GM12873 (cell line): Measurements from ENCODE around the gene TOPBP1.

Experiments
- TF ChIP-seq, protein P1 (sequence below): IDR thresholded peaks from 2 replicates; pipeline ENCODE4 v1.5.1; 2012; ENCODE audit warnings: low read depth, mild to moderate bottlenecking, moderate library complexity, low read length, control low read depth; ENCODE audit not compliant: insufficient read depth; ENCODE audit errors: missing control alignments

The TOPBP1 gene

DNA sequence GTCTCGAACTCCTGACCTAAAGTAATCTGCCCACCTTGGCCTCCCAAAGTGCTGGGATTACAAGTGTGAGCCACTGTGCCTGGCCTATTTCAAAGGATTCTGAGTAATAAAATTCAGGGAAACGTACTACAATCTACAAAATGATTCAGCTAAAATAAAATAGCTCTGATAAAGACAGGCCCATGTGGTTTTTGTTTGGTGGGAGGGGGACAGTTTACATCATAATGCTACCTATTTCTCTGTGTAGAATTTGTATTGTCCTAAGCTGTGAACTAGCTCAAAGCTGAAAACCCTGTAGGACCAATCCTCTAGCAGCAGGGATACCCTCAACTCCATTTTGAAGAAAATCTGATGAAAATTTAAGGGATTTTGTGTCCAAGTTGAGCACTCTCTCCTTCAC lies 62.5 kb downstream of the TOPBP1 start:
- TF ChIP-seq, protein P1, sequence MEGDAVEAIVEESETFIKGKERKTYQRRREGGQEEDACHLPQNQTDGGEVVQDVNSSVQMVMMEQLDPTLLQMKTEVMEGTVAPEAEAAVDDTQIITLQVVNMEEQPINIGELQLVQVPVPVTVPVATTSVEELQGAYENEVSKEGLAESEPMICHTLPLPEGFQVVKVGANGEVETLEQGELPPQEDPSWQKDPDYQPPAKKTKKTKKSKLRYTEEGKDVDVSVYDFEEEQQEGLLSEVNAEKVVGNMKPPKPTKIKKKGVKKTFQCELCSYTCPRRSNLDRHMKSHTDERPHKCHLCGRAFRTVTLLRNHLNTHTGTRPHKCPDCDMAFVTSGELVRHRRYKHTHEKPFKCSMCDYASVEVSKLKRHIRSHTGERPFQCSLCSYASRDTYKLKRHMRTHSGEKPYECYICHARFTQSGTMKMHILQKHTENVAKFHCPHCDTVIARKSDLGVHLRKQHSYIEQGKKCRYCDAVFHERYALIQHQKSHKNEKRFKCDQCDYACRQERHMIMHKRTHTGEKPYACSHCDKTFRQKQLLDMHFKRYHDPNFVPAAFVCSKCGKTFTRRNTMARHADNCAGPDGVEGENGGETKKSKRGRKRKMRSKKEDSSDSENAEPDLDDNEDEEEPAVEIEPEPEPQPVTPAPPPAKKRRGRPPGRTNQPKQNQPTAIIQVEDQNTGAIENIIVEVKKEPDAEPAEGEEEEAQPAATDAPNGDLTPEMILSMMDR: no peak

DNA sequence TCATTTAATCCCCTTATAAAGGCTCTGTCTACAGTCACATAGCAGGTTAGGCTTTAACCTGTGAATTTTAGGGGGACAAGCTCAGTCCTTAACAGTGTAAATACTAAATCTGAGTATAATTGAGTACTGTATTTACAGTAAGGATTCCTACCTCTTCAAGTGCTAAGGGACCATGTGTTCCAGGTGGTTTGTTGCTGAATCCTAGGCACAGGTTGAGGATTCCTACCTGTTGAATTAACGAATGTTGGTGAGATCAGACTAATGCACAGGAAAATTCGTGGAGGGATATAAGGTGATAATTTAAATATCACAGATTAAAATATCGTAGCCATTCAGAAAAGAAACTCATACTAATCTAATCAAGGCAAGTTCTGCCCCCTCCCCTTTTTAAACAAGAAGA lies 63.3 kb downstream of the TOPBP1 start:
- TF ChIP-seq, protein P1: no peak

DNA sequence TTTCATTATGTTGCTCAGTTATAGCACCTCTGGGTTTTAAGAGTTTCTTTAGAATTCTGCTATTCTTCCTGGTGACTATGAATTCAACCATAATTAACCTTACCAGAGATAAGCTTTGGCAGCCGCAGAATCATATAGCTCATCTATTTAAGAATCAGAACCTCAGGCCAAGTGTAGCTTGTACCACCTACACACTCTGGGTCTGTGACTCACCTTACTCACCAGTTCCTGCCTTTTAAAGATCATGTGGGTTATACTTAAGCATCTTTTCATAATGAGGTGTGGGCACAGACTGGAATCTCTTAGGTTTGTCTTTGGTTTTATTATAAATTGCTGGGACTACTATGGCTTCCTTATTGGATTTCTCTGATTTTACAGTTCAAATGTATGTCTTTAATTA lies 66.4 kb downstream of the TOPBP1 start:
- TF ChIP-seq, protein P1: no peak

DNA sequence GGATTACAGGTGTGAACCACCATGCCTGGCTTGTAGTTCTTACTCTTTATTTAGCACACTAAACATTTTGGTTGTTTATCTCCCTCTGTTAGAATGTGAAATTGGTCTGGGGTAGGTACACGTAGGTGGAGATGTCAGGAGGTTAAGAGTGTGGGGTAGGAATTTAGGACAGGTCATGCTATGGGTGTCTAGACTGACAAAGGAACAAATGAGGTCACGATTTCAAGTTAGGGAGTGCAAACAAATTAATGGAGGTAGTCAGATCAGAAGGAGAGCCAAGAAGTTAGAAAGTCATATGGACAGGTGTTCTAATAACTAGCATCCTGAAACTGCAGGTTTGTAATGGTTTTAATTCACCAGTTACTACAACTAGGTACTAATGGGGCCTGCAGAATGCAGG lies 68.5 kb downstream of the TOPBP1 start:
- TF ChIP-seq, protein P1: no peak

DNA sequence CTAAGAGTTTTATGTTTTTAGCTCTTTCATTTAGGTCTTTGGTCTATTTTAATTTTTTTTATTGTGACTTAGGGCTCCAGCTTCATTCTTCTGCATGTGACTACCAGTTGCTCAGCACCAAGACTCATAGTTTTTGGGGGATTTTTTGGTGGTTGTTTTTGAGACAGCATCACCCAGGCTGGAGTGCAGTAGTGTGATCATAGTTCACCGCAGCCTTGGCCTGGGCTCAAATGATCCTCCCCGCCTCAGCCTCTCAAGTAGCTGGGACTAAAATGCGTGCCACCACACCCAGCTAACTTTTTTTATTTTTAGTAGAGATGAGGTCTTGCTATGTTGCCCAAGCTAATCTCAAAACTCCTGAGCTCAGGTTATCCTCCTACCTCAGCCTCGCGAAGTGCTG lies 68.9 kb downstream of the TOPBP1 start:
- TF ChIP-seq, protein P1: no peak

DNA sequence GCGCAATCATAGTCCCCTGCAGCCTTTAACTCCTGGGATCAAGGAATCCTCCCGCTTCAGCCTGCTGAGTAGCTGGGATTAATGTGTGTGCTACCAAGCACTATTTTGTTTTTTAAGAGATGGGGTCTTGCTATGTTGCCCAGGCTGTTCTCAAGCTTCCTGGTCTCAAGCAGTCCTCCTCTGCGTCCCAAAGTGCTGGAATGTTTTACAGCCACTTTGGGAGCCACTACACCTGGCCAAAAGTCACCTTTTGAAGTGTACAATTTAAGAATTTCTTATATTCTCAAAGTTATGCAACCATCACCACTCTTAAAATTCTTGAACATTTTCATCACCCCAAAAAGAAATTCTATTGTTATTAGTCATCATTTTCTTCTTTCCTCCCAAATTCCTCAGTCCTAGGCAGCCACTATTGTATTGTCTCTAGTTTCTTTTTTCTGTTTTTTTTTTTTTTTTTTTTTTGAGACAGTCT lies 70.4 kb downstream of the TOPBP1 start:
- TF ChIP-seq, protein P1: no peak

DNA sequence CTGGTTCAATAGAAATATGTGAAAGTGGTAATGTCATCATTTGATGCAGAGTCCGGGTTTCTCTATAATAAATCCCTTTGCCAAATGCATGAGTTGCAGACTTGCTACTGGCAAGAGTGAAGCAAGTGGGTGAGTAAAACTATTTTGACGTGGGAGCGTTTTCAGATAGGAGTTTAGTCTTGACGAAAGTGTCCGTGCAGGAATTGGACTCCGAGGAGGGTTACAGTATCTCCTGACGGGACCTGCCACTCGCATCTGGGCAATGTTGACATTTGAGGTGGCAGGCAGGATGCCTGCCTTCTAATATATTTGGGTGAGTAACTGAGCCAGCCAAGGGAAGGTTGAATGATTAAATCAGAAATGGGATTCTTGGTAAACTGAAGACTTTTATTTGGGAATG lies 72.2 kb downstream of the TOPBP1 start:
- TF ChIP-seq, protein P1: no peak

DNA sequence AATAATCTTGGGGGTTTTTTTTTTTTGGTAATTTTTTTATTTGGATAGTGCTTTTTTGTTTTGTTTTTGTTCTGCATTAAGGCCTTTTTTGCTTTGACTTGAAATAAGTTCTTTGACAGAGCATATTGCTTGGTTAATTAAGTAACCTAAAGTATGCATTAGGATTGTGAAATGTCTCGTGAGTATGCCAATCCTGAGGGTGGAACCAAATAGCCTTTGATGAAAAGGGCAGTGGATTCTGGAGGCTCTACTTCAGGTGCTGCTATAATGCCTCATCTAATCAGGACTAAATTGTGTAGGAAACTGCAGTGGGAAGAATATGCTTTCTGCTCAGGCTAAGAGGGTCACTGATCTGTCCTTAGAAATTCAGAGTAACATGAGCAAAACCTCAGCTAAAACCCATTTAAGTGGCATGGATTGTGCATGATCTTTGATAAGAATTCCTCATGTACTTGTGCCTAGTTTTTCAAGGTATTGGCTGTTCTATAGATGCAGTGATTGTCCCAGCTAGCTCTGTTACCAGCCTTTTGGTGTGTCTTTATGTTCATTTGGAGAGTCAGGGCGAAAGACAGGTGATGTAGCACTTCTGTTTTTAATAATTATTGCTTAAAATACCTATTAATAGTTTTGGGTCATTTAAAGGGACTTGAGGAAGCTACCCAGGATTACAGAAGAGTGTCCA lies 72.8 kb downstream of the TOPBP1 start:
- TF ChIP-seq, protein P1: no peak
